ENCODE results near the gene PTGFRN.

The PTGFRN gene

GRCh38 chr1:117003223-117003875, 93.6 kb downstream of the PTGFRN start:
- no peak for DNase-seq

GRCh38 chr1:117007719-117008013, 98.0 kb downstream of the PTGFRN start:
- no peak for DNase-seq

DNA sequence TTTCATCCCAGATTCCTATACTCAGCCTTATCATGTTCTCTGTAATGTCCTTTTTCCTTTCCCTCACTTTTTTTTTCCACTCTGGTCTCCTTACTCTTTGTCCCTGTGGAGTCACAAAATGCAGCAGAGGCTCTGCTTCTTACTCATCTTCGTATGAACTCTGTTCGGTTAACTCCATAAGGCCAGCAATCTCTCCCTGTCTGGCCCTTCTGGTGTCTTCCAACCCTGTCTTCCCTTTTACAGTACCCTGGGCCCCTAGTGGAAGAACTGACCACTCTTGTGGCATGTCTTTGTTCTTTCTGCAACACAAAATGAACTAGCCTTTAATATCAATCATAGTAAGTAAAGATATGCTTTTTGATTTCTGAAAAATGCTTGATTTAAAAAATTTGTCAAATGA, 98.9 kb downstream of the PTGFRN start:
- DNase-seq: no peak

DNA sequence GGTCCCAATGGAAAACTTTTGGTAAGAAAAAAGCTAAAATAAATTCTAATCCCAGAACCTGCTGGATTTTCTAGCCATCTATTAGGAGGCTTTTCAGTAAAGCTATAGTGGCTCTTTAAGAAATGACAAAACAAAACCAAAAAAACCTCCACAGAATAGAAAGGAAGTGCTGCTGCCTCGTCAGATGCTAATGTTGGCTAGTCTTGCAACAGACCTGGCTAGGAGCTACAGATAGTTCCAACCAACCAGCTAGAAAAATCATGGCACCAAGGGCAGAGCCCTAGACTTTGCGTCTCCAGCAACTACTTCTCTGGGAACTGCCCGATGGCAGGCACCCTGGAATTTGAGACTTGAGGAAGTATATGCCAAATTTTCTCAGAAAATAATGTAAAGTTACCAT, 99.4 kb downstream of the PTGFRN start:
- DNase-seq: no peak

- no peak for DNase-seq
Measured at GRCh38 chr1:117010310-117010969, 100.7 kb downstream of the PTGFRN start.

DNA sequence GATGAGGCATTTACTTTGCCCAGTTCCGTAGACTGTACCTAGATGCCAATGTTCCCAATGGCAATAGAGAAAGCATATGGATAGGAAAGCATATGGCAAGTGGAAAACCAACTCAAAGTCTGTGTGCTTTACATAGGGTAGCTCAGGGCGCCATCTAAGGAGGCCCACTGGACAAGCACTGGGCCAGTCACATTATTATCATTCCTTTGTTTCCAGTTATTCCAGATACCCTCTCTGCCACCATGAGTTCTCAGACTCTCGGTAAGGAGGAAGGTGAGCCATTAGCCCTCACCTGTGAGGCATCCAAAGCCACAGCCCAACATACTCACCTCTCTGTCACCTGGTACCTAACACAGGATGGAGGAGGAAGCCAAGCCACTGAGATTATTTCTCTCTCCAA, 101.6 kb downstream of the PTGFRN start:
- DNase-seq: no peak

DNA sequence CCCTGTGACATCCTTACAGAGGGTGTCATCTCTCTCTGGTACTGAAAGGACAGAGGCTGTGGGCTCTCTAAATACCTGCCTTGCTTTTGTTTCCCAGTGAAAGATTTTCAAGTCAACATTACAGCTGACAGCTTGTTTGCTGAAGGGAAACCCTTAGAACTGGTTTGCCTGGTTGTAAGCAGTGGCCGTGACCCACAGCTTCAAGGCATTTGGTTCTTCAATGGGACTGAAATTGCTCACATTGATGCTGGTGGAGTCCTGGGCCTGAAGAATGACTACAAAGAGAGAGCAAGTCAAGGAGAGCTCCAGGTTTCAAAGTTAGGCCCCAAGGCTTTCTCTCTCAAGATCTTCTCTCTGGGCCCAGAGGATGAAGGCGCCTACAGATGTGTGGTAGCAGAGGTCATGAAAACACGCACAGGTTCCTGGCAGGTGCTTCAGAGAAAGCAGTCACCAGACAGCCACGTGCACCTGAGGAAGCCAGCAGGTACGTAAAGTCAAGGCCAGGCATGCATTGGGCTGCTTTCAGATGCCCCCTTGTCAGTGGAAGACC, 103.7 kb downstream of the PTGFRN start:
- no peak for DNase-seq

GRCh38 chr1:117014209-117014608, 104.5 kb downstream of the PTGFRN start:
- no peak for DNase-seq

- no peak for DNase-seq
Measured at GRCh38 chr1:117015724-117016123, 106.0 kb downstream of the PTGFRN start.

GRCh38 chr1:117017062-117017461, 107.3 kb downstream of the PTGFRN start:
- no peak for DNase-seq

- no peak for DNase-seq
Measured at GRCh38 chr1:117017648-117018047, 107.9 kb downstream of the PTGFRN start.

GRCh38 chr1:117020526-117021156, 110.9 kb downstream of the PTGFRN start:
- no peak for DNase-seq

GRCh38 chr1:117022114-117022513, 112.4 kb downstream of the PTGFRN start:
- no peak for DNase-seq

DNA sequence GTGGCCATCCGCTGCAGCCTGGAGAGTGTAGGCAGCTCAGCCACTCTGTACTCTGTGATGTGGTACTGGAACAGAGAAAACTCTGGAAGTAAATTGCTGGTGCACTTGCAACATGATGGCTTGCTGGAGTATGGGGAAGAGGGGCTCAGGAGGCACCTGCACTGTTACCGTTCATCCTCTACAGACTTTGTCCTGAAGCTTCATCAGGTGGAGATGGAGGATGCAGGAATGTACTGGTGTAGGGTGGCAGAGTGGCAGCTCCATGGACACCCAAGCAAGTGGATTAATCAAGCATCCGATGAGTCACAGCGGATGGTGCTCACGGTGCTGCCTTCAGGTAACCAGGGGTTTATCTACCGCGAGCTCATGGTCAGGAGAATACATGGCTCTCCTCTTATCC, 115.9 kb downstream of the PTGFRN start:
- DNase-seq: no peak

DNA sequence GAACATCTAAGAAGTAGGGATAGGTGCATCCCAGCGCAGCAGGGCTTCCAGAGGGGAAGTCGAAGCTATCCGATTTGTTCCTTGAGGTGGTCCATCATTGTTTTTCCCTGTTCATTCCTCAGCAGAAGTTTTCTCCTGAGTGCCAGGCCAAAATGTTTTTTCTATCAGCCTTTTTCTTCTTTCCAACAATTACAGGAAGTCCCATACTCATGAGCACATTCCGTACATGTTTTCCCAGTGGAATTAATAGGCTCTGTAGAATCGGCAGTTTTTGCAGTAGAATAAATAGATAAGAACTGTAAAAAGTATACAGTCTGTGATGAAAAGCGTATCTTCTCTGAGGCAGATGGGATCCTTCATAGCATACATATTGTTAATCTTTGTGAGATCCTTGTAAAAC, 116.6 kb downstream of the PTGFRN start:
- no peak for DNase-seq

DNA sequence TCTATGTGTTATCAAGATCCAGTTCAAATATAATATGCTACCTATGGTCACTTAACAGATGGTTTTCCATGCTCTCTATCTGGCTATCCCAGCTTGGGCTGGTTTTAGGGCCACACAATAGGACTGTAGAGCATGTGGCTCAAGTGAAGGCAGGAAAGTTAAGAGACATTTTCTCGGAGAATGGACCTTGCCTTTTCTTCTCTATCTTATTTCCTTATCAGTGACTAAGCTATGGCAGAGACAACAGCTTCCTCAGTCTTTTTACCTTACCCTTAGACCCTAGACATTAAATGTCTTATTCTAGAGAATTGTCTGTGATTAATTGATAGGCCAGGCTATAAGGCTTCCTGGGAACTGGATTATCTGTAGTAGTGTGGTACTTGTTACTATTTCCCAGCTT, 120.0 kb downstream of the PTGFRN start:
- DNase-seq: no peak

- no peak for DNase-seq
Measured at GRCh38 chr1:117030271-117030877, 120.7 kb downstream of the PTGFRN start.

DNA sequence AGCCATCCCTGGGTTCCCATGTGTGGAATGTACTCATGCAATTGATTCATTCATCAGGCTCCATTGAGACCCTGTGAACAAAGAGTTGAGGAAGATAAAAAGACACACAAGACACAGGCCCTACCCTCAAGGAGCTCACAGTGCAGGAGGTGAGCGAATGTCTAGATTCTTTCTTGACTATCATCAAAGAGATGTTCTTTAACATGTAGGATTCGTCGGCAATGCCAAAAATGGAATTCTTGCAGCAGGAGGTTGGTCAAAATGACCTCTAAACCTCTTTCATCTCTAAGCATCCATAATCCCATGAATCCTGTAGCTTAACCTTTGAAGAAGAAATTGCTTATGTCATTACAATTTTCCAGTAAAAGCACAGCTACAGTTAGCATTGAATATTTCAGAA, 122.5 kb downstream of the PTGFRN start:
- DNase-seq: no peak

DNA sequence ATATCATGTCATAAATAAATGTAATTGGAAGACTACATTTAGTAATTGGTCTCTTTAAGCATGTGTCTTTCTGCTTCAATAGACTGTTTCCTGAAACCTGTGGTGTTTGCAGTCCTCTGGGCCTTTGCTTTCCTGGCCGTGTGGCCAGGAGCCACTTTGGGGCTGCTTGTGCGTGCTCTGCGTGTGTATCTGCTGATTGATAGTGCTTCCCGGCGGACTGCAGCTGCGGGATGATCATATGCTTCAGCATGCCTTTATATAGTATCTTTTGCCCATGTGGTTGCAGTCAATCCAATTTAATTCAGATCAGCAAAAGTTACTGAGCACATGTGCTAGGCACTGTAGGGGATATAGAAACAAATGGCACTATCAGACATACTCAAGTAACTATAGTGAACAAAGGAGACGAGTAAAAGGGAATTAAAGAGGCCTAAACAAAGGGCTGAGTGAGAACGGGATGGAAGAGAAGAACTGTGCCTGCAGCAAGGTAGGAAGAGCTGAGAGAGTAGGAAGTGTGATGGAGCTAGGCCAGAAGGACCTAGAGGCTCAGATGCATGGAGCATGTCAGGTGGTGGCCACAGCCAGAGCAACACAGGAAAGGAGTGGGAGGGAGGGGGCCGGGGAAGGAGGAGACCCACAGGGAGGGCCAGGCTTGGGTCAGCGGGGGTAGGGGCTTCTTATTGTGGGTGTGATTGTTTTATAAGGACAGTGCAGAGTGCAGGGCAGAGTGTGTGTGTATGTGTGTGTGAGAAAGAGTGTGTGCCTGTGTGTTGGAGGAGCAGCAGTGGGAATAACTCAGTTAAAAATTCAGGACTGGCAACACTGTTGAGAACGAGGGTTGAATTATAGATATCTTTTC, 123.2 kb downstream of the PTGFRN start:
- no peak for DNase-seq

DNA sequence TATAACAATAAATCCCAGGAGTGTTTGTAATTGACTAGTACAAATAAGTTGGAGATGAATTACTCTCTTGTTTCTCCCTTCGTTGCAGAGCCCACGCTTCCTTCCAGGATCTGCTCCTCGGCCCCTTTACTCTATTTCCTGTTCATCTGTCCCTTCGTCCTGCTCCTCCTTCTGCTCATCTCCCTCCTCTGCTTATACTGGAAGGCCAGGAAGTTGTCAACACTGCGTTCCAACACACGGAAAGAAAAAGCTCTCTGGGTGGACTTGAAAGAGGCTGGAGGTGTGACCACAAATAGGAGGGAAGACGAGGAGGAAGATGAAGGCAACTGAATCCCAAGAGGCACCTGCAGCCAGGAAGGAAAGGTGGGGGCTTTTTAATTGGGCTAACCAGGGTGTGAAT, 124.1 kb downstream of the PTGFRN start:
- DNase-seq: no peak

DNA sequence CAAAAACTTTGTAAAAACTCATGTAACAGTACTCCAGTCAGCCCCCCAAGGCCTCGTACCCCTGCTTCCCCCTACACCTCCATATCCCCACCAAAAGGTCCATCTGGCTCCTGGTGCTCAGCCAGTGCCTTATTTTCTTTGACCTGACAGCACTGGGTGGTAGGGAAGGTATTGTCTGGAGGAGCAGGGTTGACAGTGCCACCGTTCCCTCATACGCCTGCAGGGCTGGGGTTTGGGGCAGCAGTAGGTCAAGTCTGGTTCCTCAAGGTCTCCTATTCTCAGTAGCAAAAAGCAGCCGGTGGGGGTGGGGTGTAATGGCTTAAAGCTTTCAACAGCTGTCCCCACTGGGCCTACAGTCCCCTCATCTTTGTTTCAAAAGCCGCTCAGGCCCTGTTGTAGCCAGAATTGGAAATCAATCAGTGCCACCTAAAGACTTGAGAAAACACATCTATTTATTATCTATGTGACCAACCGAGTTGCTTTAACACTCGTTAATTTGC, 125.1 kb downstream of the PTGFRN start:
- no peak for DNase-seq

DNA sequence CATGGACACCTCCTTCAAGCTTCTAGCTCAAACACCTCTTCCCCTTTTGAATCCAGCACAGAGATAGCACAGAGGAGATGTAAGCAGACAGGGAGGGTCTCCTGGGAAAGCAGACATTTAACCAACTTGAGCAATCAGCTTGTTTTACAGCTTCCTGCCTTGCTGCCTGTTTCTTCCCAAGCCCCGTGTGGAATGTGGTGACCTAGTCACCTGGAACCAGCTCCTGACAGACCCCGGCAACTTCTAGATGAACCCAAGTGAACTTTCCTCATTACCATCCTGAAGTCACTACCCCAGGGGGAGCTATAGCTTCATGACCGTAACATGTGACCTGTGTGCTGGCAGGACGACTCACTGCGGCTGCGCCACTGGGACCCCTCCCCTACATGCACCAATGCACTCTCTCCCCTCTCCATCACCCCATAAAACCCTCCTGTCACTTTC, 126.3 kb downstream of the PTGFRN start:
- DNase-seq: no peak

- no peak for DNase-seq
Measured at GRCh38 chr1:117037802-117038201, 128.1 kb downstream of the PTGFRN start.

All from EL (cell line).